ENCODE results near the gene MORN1. TPM values are rescaled to one million over a fixed set of nuclear protein-coding genes. Genes with fewer than 3 reads are reported as not detected.

Gene MORN1
- total and polyA plus RNA-seq, 2 of the 8 experiments (the other 6 are each of a cell fraction or from before 2014, with no cell fraction given): 5.0 to 9.1 TPM

DNA sequence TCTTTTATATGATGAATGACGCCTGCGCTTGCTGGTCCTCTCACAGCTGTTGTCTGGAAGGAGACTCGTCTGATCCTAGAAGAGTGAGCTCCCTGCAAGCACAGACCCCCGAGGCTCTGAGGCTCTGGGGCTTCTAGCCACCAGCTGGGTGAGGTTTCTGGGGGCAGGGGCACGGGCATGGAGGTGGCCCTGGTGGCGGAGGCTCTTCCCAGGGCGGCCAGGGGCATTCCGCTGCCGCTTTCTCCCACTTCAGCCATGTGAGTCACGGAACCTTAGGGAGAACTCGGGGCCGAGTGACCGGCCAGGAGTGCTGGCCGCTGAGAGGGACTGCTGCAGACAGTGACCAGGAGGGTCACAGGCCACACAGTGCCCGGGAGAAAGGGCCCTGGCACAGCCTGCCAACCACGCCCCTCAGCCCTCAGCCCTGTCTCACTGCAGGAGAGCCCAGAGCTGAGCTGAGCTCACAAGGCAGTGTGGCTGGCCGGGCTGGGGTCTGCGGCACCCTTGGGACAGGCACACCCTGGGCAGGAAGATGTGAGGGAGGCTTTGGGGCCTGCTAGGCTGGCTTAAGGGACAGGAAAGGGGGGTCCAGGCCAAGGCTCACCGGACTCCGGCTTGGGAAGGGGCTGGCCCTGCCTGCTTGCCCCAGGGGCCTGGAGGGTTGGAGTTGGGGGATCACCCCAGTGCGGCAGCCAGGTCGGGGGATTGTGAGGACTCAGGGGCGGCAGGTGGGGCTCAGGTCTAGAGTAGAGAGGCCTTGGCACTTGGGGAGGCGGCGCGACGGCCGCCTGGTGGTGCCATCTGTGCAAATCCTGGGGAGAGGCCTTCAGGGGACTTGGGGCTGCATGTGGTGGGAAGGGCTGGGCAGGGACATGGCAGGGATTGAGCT, 35.7 kb downstream of the MORN1 start (continued):
- TF ChIP-seq, protein P1, sequence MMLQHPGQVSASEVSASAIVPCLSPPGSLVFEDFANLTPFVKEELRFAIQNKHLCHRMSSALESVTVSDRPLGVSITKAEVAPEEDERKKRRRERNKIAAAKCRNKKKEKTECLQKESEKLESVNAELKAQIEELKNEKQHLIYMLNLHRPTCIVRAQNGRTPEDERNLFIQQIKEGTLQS (IDR thresholded peaks at IDR 0.05; ENCODE audit: insufficient read depth, low read depth, low read length): no peak
- TF ChIP-seq HDAC2 (IDR thresholded peaks at IDR 0.05; ENCODE audit: borderline replicate concordance in 1 of 2, low read depth in 2 of 2, low read length in 2 of 2) (no peak), SIRT6 (IDR thresholded peaks at IDR 0.05; ENCODE audit: low read length) (no peak)
- TF ChIP-seq, protein P2, sequence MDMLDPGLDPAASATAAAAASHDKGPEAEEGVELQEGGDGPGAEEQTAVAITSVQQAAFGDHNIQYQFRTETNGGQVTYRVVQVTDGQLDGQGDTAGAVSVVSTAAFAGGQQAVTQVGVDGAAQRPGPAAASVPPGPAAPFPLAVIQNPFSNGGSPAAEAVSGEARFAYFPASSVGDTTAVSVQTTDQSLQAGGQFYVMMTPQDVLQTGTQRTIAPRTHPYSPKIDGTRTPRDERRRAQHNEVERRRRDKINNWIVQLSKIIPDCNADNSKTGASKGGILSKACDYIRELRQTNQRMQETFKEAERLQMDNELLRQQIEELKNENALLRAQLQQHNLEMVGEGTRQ (IDR thresholded peaks at IDR 0.05; ENCODE audit: low read length): no peak
- TF ChIP-seq, protein P3, sequence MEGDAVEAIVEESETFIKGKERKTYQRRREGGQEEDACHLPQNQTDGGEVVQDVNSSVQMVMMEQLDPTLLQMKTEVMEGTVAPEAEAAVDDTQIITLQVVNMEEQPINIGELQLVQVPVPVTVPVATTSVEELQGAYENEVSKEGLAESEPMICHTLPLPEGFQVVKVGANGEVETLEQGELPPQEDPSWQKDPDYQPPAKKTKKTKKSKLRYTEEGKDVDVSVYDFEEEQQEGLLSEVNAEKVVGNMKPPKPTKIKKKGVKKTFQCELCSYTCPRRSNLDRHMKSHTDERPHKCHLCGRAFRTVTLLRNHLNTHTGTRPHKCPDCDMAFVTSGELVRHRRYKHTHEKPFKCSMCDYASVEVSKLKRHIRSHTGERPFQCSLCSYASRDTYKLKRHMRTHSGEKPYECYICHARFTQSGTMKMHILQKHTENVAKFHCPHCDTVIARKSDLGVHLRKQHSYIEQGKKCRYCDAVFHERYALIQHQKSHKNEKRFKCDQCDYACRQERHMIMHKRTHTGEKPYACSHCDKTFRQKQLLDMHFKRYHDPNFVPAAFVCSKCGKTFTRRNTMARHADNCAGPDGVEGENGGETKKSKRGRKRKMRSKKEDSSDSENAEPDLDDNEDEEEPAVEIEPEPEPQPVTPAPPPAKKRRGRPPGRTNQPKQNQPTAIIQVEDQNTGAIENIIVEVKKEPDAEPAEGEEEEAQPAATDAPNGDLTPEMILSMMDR (IDR thresholded peaks at IDR 0.05; ENCODE audit: control extremely low read depth in 1 of 3, insufficient read depth in 1 of 3, low read depth in 1 of 3, low read length in 3 of 3): no peak

All from H1 (cell line).